GM13976 (cell line): ENCODE measurements around the gene IRAK2.

Source experiments
- DNase-seq: peaks from one replicate; pipeline ENCODE4 v3.0.0; 2012; ENCODE audit warnings: low spot score
- CTCF ChIP-seq: IDR thresholded peaks from 2 replicates; pipeline ENCODE4 v1.5.1; 2012; ENCODE audit warnings: borderline replicate concordance, mild to moderate bottlenecking; ENCODE audit not compliant: insufficient read depth; ENCODE audit errors: extremely low read depth, missing control alignments, control extremely low read depth
- in situ Hi-C: fragments of 300-500 bp; cut with MboI; formaldehyde crosslinking; loops from one replicate; pipeline ENCODE4 v1.12.0; 2022; ENCODE audit warnings: low sequenced_read_pairs, mixed read lengths, inconsistent platforms; ENCODE audit not compliant: unreplicated experiment

Gene IRAK2

DNA sequence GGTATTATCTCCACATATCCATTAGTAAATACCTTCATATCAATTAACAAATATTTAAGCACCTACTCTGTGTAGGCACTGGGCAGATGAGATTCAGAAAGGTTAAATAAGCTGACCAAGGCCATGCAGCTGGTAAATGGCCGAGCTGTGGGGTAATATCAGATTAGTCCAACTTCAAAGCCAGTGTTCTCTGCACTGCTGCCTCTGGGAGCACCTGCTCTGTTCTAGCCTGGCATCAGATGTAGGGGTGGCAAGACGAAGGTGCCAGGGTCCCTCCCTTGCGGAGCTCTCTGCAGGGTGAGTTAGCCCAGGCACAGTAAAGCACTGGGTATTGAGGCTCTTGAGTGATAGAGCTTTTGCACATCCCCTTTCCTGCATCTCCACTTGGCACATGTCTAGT, 89.0 kb downstream of the IRAK2 start:
- TF ChIP-seq CTCF, result no peak
- in situ Hi-C loops, result no loop called here
- no peak for DNase-seq

- TF ChIP-seq CTCF, result no peak
- in situ Hi-C loops, result no loop called here
- DNase-seq, result no peak
Observed at GRCh38 chr3:10255835-10256234, 91.1 kb downstream of the IRAK2 start.

- DNase-seq, result no peak
- TF ChIP-seq CTCF, result no peak
- in situ Hi-C loops, result no loop called here
Observed at GRCh38 chr3:10259036-10259435, 94.3 kb downstream of the IRAK2 start.

DNA sequence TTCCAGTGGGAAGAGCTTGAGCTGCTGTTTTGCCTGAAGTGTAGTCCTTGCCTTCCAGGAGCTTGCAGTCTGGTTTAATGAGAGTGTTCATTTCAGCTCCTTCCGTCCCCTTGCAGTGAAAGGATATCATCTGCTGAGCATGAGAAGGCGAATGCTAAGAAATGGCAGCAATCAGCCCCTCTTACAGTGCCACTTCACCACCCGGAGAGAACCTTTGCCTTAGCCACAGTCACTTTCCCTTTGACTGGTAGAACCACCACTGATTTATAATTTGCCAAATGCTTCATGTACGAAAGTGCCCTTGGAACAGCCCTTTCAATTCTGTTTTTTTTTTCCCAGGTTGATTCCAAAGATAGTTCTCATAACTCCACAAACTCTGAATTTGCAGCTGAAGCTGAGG, 95.1 kb downstream of the IRAK2 start:
- DNase-seq, result no peak
- TF ChIP-seq CTCF, result no peak
- in situ Hi-C loops, result no loop called here

DNA sequence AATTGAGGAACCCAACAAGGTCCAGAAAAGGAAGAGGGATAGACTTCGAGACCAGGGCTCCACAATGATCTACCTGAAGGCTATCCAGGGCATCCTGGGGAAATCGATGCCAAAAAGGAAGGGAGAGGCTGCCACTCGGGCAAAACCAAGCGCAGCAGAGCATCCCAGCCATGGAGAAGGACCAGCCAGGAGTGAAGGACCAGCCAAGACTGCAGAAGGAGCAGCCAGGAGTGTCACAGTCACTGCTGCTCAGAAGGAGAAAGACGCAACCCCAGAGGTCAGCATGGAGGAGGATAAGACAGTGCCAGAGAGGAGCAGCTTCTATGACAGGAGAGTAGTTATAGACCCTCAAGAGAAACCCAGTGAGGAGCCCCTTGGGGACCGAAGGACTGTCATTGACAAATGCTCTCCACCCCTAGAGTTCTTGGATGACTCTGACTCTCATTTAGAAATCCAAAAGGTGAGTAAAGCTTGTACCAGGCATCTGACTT, 95.5 kb downstream of the IRAK2 start:
- no peak for TF ChIP-seq CTCF
- in situ Hi-C loops, result no loop called here

GRCh38 chr3:10262027-10262426, 97.3 kb downstream of the IRAK2 start:
- in situ Hi-C loops, result no loop called here
- TF ChIP-seq CTCF, result no peak
- no peak for DNase-seq

More for the DNA sequence above, 95.5 kb downstream of the IRAK2 start:
- no peak for DNase-seq
